ENCODE measurements around the gene PDE8A.
"Not testable (repeated sequence)": the region's sequence is repeated elsewhere in the genome, so short reads cannot be mapped to it uniquely, and the experiment has no call there.

Gene PDE8A

DNA sequence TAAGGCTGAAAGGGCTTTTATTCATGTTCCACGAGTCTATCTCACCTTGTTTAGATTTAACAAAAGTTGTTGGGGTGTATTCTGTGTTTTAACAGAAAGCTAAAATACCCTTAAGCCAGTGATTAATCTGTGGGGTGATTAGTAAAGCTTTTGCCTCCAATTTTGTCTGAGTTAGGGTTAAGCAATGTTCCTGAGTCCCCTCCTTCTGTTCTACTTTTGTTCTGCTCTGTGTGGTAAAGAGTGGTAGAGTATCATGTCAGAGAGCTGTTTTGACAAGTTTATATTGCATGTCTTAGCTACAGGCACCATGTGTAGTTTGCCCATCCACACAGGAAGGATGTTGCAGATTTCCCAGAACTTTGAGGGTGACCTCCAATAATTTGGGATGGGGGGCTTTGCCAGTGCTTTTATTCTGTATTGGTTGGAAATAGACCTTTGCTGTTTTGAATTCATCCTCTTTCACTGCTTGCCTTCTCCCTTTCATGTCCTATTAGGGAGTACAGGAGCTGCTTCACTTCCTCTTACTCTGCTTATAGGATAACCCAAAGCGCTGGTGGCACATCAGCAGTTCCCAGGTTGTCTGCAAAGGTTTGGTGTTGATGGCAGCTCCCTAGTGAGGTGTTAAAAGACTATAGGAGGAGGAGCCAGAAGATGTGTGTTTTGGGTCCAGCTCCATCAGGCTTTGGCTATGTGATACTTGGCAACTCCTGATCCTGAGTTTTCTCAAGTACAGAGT, 7.4 kb downstream of the PDE8A start:
- peak overlapping the region; percentile 83 for H3K27ac Mint-ChIP-seq
- peaks cover 80% of the 10 kb centered on the region for H3K4me1 Mint-ChIP-seq (ENCODE audit: low read depth)
- no peaks in the 10 kb centered on the region for H3K36me3 Mint-ChIP-seq (ENCODE audit: low read depth)
- no peak for DNase-seq
- no peak overlapping the region for H3K4me3 Mint-ChIP-seq
- no peaks in the 10 kb centered on the region for H3K9me3 Mint-ChIP-seq
- no peaks in the 10 kb centered on the region for H3K27me3 Mint-ChIP-seq

- H3K27ac Mint-ChIP-seq, result no peak overlapping the region
- no peaks in the 10 kb centered on the region for H3K36me3 Mint-ChIP-seq (ENCODE audit: low read depth)
- H3K9me3 Mint-ChIP-seq, result no peaks in the 10 kb centered on the region
- no peaks in the 10 kb centered on the region for H3K27me3 Mint-ChIP-seq
- H3K4me3 Mint-ChIP-seq, result no peak overlapping the region
- H3K4me1 Mint-ChIP-seq (ENCODE audit: low read depth), result peaks cover 74% of the 10 kb centered on the region
- no peak for DNase-seq
Measured at GRCh38 chr15:84990507-84990906, 8.9 kb downstream of the PDE8A start.

GRCh38 chr15:84991014-84991712, 9.5 kb downstream of the PDE8A start:
- no peaks in the 10 kb centered on the region for H3K27me3 Mint-ChIP-seq
- no peak for DNase-seq
- H3K9me3 Mint-ChIP-seq, result no peaks in the 10 kb centered on the region
- no peaks in the 10 kb centered on the region for H3K36me3 Mint-ChIP-seq (ENCODE audit: low read depth)
- no peak overlapping the region for H3K4me3 Mint-ChIP-seq
- H3K27ac Mint-ChIP-seq, result peak overlapping the region; percentile 24
- peaks cover 72% of the 10 kb centered on the region for H3K4me1 Mint-ChIP-seq (ENCODE audit: low read depth)

DNA sequence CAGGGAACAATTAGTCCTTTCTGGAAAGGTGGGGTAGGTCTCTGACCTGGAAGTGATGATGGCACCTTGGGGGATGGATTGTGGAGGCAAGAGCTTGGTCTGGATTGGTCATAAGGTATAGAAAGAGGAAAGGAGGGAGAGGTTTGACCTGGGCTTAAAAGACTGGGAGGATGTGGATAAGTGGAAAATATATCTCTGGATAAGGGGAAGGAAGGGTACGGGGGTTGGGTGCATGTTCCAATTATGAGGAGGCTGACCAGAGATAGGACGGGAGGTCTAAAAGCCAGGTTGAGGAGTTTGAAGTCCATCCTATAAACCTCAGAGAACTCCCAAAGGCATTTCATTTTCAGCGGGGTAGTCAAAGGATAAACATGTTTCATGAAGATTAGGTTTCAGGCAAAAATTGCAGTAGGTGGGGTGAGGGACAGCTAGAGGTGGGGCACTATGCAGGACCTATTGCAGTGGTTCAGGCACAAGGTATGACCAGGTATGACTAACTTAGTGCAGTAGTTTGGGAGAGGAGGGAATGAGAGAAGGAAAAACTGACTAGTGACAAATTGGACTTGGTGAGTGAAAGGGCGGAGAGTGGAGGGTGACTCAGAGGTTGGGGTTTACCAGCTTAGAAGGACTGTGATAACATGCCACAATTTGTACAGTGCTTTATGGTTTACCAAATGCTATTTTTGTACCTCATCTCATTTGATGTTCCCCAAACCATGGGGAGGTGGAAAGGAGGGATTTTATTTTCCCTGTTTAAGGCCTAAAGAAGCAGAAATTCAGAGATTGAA, 10.7 kb downstream of the PDE8A start:
- no peak overlapping the region for H3K4me3 Mint-ChIP-seq
- no peaks in the 10 kb centered on the region for H3K9me3 Mint-ChIP-seq
- DNase-seq, result no peak
- peaks cover 62% of the 10 kb centered on the region for H3K4me1 Mint-ChIP-seq (ENCODE audit: low read depth)
- no peaks in the 10 kb centered on the region for H3K27me3 Mint-ChIP-seq
- H3K27ac Mint-ChIP-seq, result peak overlapping the region; percentile 82
- H3K36me3 Mint-ChIP-seq (ENCODE audit: low read depth), result no peaks in the 10 kb centered on the region

DNA sequence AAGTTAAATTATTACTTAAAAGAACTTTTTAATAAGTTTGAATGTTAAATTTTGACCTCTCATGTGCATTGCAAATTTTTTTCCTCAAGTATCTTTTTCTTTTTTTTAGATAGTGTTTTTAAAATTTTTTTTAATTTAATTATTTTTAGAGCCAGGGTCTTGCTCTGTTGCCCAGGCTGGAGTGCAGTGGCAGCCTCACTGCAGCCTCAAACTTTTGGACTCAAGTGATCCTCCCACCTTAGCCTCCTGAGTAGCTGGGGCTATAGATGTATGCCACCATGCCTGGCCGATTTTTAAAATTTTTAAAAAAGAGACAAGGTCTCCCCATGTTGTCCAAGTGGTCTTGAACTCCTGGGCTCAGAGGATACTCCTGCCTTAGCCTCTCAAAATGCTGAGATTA, 14.4 kb downstream of the PDE8A start:
- Mint-ChIP-seq H3K4me1 (ENCODE audit: low read depth) (peaks cover 48% of the 10 kb centered on the region), H3K4me3 (no peak overlapping the region), H3K27me3 (no peaks in the 10 kb centered on the region), H3K27ac (no peak overlapping the region), H3K36me3 (ENCODE audit: low read depth) (peaks cover 5% of the 10 kb centered on the region), H3K9me3 (no peaks in the 10 kb centered on the region)
- no peak for DNase-seq

DNA sequence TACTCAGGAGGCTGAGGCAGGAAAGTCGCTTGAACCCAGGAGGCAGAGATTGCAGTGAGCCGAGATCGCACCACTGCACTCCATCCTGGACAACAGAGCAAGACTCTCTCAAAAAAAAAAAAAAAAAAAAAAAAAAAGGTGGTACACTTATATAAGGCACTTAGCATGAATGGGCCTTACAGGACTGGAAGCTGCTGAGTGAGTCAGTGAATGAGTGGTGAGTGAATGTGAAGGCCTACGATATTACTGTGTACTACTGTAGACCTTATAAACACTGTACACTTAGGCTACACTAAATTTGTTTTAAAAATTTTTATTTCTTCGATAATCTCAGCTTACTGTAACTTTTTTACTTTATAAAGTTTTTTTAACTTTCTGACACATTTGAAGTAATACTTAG, 15.1 kb downstream of the PDE8A start:
- H3K27me3 Mint-ChIP-seq; DNase-seq; H3K27ac Mint-ChIP-seq; H3K4me3 Mint-ChIP-seq; H3K9me3 Mint-ChIP-seq; H3K36me3 Mint-ChIP-seq (ENCODE audit: low read depth): not testable (repeated sequence)
- H3K4me1 Mint-ChIP-seq (ENCODE audit: low read depth), result peaks cover 46% of the 10 kb centered on the region

- not testable (repeated sequence) for H3K9me3 Mint-ChIP-seq; H3K27me3 Mint-ChIP-seq; H3K4me3 Mint-ChIP-seq; DNase-seq; H3K27ac Mint-ChIP-seq; H3K36me3 Mint-ChIP-seq (ENCODE audit: low read depth)
- H3K4me1 Mint-ChIP-seq (ENCODE audit: low read depth), result peaks cover 47% of the 10 kb centered on the region
Measured at GRCh38 chr15:84997214-84997613, 15.6 kb downstream of the PDE8A start.

DNA sequence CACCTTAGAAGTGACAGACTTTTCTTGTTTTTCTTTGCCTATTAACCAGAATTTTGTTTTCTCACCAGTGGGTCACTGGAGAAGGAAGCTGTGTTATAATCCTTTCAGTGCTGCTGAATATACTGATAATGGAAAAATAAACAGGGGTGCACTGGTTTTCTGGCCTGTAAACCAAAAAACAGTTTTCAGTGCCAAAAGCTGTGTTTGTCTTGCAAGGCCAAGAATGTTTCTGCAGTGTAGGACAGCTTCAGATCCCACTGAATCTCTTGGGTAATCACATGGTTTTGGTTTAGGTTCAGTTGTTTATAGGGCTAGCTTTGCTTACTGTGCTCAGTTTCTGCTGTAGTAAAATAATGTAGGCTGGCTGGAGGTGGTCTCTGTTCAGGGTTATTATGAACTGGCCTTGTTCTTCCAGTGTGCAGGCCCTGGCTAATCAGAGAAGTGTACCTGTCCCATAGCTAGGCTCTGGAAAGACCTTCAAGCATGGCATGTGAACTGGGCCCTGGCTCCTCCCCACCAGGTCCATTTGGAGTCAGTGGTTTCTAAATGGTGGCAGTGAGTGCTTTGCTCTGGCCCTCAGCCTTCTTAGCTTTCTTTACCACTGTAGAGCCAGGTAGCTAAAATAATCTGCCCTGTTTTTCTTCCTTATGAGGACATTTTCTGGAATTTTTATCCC, 18.7 kb downstream of the PDE8A start:
- H3K36me3 Mint-ChIP-seq (ENCODE audit: low read depth), result peaks cover 5% of the 10 kb centered on the region
- no peak overlapping the region for H3K27ac Mint-ChIP-seq
- no peak overlapping the region for H3K4me3 Mint-ChIP-seq
- no peaks in the 10 kb centered on the region for H3K27me3 Mint-ChIP-seq
- no peaks in the 10 kb centered on the region for H3K9me3 Mint-ChIP-seq
- H3K4me1 Mint-ChIP-seq (ENCODE audit: low read depth), result peaks cover 51% of the 10 kb centered on the region
- DNase-seq, result no peak

GRCh38 chr15:85000937-85001336, 19.3 kb downstream of the PDE8A start:
- no peaks in the 10 kb centered on the region for H3K9me3 Mint-ChIP-seq
- no peak overlapping the region for H3K4me3 Mint-ChIP-seq
- H3K27me3 Mint-ChIP-seq, result no peaks in the 10 kb centered on the region
- H3K27ac Mint-ChIP-seq, result no peak overlapping the region
- H3K36me3 Mint-ChIP-seq (ENCODE audit: low read depth), result peaks cover 5% of the 10 kb centered on the region
- no peak for DNase-seq
- peaks cover 51% of the 10 kb centered on the region for H3K4me1 Mint-ChIP-seq (ENCODE audit: low read depth)

GRCh38 chr15:85002517-85002916, 20.9 kb downstream of the PDE8A start:
- H3K9me3 Mint-ChIP-seq, result no peaks in the 10 kb centered on the region
- H3K27me3 Mint-ChIP-seq, result no peaks in the 10 kb centered on the region
- H3K36me3 Mint-ChIP-seq (ENCODE audit: low read depth), result peaks cover 5% of the 10 kb centered on the region
- H3K27ac Mint-ChIP-seq, result no peak overlapping the region
- peaks cover 54% of the 10 kb centered on the region for H3K4me1 Mint-ChIP-seq (ENCODE audit: low read depth)
- no peak for DNase-seq
- H3K4me3 Mint-ChIP-seq, result no peak overlapping the region

DNA sequence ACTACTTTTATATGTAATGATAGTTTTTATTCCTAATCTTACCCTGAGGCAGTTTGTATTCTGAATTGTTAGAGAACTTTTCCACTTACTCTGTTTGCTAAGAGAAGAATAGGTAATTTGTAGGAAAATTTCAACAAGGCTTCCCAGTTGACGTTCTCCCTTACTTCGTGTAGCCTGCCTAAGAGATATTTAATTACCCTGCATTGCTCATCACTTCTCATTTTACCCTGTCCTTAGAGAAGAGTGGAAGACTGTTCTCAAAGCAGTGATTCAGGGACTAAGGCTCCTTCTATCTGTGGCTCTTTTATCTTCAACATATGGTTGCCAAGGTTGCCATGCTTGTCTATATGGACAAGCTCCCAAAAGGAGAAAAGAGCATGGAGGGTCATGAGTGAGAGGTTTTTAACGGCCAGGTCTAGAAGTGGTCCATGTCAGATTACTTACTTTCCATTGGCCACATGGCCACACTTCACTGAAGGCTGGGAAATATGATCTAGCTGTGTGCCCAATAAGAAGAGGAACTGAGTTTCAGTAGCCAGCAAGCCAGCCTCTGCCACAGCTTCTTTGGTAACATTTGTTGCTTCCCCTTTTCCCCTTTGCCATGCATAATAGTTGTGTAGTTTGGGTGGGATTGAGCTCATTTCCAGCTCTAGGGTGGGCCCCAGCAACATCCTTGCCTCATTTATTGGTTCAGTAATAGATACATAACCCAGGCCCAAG, 22.1 kb downstream of the PDE8A start:
- no peak for DNase-seq
- no peak overlapping the region for H3K4me3 Mint-ChIP-seq
- no peaks in the 10 kb centered on the region for H3K9me3 Mint-ChIP-seq
- peaks cover 59% of the 10 kb centered on the region for H3K4me1 Mint-ChIP-seq (ENCODE audit: low read depth)
- no peaks in the 10 kb centered on the region for H3K27me3 Mint-ChIP-seq
- peaks cover 2% of the 10 kb centered on the region for H3K36me3 Mint-ChIP-seq (ENCODE audit: low read depth)
- no peak overlapping the region for H3K27ac Mint-ChIP-seq

GRCh38 chr15:85004550-85004949, 22.9 kb downstream of the PDE8A start:
- Mint-ChIP-seq H3K9me3 (no peaks in the 10 kb centered on the region), H3K27ac (no peak overlapping the region), H3K36me3 (ENCODE audit: low read depth) (no peaks in the 10 kb centered on the region), H3K27me3 (no peaks in the 10 kb centered on the region), H3K4me1 (ENCODE audit: low read depth) (peaks cover 62% of the 10 kb centered on the region), H3K4me3 (no peak overlapping the region)
- no peak for DNase-seq

DNA sequence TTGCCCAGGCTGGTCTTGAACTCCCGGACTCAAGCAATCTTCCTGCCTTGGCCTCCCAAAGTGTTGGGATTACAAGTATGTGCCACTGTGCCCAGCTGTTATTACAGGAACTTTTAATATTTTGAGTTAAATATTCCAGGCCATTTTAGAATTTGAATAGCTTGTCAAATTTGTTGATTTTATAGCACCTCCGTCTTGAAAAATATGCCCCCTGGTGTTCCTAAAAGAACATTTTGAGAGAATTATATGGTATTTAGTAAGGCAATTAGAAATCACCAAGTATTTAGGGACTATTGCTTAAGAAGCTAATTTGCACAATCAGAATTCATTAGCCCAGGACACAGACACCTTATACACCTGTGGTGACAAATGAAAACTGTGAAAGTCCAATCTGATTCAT, 23.7 kb downstream of the PDE8A start:
- Mint-ChIP-seq H3K36me3 (ENCODE audit: low read depth) (no peaks in the 10 kb centered on the region), H3K27me3 (no peaks in the 10 kb centered on the region), H3K4me1 (ENCODE audit: low read depth) (peaks cover 61% of the 10 kb centered on the region), H3K27ac (no peak overlapping the region), H3K4me3 (no peak overlapping the region), H3K9me3 (no peaks in the 10 kb centered on the region)
- DNase-seq, result no peak

GRCh38 chr15:85005746-85006145, 24.1 kb downstream of the PDE8A start:
- H3K27me3 Mint-ChIP-seq, result no peaks in the 10 kb centered on the region
- no peak overlapping the region for H3K4me3 Mint-ChIP-seq
- H3K36me3 Mint-ChIP-seq (ENCODE audit: low read depth), result no peaks in the 10 kb centered on the region
- peaks cover 58% of the 10 kb centered on the region for H3K4me1 Mint-ChIP-seq (ENCODE audit: low read depth)
- DNase-seq, result no peak
- H3K27ac Mint-ChIP-seq, result no peak overlapping the region
- no peaks in the 10 kb centered on the region for H3K9me3 Mint-ChIP-seq
